Measurements from ENCODE around the gene KSR1.

KSR1 gene

GRCh38 chr17:27590864-27591263 is 134.6 kb downstream of the KSR1 start:
- no peak for DNase-seq (ENCODE audit: low spot score)

GRCh38 chr17:27591986-27592385 is 135.7 kb downstream of the KSR1 start:
- DNase-seq (ENCODE audit: low spot score), result no peak

GRCh38 chr17:27593232-27593856 is 137.1 kb downstream of the KSR1 start:
- DNase-seq (ENCODE audit: low spot score), result no peak

GRCh38 chr17:27593857-27594255 is 137.6 kb downstream of the KSR1 start:
- no peak for DNase-seq (ENCODE audit: low spot score)

- DNase-seq (ENCODE audit: low spot score), result no peak
These were observed 139.0 kb downstream of the KSR1 start for GRCh38 chr17:27595208-27595607.

- DNase-seq (ENCODE audit: low spot score), result no peak
These were observed 139.8 kb downstream of the KSR1 start for GRCh38 chr17:27596096-27596495.

GRCh38 chr17:27596566-27597187 is 140.4 kb downstream of the KSR1 start:
- DNase-seq (ENCODE audit: low spot score), result no peak

- no peak for DNase-seq (ENCODE audit: low spot score)
These were observed 140.9 kb downstream of the KSR1 start for GRCh38 chr17:27597188-27597580.

GRCh38 chr17:27597783-27598320 is 141.6 kb downstream of the KSR1 start:
- DNase-seq (ENCODE audit: low spot score), result no peak

- DNase-seq (ENCODE audit: low spot score), result no peak
These were observed 142.2 kb downstream of the KSR1 start for GRCh38 chr17:27598337-27599050.

GRCh38 chr17:27600471-27600870 is 144.2 kb downstream of the KSR1 start:
- no peak for DNase-seq (ENCODE audit: low spot score)

GRCh38 chr17:27601069-27601974 is 145.1 kb downstream of the KSR1 start:
- peak; percentile 72 for DNase-seq (ENCODE audit: low spot score)

GRCh38 chr17:27601975-27602302 is 145.7 kb downstream of the KSR1 start:
- no peak for DNase-seq (ENCODE audit: low spot score)

- DNase-seq (ENCODE audit: low spot score), result peak; percentile 94
These were observed 146.6 kb downstream of the KSR1 start for GRCh38 chr17:27602721-27603420.

- no peak for DNase-seq (ENCODE audit: low spot score)
These were observed 147.1 kb downstream of the KSR1 start for GRCh38 chr17:27603421-27603770.

- no peak for DNase-seq (ENCODE audit: low spot score)
These were observed 147.9 kb downstream of the KSR1 start for GRCh38 chr17:27603880-27604794.

- DNase-seq (ENCODE audit: low spot score), result no peak
These were observed 149.2 kb downstream of the KSR1 start for GRCh38 chr17:27605409-27605808.

GRCh38 chr17:27607521-27608091 is 151.4 kb downstream of the KSR1 start:
- DNase-seq (ENCODE audit: low spot score), result no peak

GRCh38 chr17:27608328-27609230 is 152.3 kb downstream of the KSR1 start:
- DNase-seq (ENCODE audit: low spot score), result no peak

Data from HuH-7.5 (cell line).